HG02798 (cell line): ENCODE measurements around the gene FCRL3.
"Not testable (repeated sequence)": the region's sequence is repeated elsewhere in the genome, so short reads cannot be mapped to it uniquely, and the experiment has no call there.

Experiments
- ATAC-seq: cut with Tn5 transposase; IDR thresholded peaks from one replicate; pipeline ENCODE4 v1.9.1; 2021; ENCODE audit warnings: mild to moderate bottlenecking; ENCODE audit not compliant: unreplicated experiment, poor library complexity

FCRL3 gene, protein sequence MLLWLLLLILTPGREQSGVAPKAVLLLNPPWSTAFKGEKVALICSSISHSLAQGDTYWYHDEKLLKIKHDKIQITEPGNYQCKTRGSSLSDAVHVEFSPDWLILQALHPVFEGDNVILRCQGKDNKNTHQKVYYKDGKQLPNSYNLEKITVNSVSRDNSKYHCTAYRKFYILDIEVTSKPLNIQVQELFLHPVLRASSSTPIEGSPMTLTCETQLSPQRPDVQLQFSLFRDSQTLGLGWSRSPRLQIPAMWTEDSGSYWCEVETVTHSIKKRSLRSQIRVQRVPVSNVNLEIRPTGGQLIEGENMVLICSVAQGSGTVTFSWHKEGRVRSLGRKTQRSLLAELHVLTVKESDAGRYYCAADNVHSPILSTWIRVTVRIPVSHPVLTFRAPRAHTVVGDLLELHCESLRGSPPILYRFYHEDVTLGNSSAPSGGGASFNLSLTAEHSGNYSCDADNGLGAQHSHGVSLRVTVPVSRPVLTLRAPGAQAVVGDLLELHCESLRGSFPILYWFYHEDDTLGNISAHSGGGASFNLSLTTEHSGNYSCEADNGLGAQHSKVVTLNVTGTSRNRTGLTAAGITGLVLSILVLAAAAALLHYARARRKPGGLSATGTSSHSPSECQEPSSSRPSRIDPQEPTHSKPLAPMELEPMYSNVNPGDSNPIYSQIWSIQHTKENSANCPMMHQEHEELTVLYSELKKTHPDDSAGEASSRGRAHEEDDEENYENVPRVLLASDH

DNA sequence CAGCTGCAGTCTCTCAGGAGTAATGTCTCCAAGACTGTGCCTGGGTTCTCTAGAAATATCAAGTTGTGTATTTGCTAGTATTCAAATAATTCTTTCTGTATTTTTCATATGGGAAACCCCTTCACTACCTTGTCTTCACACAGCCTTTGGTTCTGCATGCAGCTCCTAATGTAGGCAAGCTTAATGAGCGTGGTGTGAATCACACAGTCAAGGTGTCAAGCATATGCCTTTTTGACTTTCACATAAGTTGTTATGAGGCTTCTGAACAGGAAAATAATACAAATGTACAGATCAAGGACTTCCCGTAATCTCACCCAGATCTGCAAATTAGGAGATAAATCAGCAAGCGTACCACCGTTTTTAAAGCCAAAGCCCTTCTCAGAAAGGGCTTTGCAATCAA is at the start of gene FCRL3:
Gene FCRL3 (minus strand): TSS at position 38 of the 400 bp plus-strand sequence. CDS start 280 bp downstream, outside the sequence.
- no peak for ATAC-seq

DNA sequence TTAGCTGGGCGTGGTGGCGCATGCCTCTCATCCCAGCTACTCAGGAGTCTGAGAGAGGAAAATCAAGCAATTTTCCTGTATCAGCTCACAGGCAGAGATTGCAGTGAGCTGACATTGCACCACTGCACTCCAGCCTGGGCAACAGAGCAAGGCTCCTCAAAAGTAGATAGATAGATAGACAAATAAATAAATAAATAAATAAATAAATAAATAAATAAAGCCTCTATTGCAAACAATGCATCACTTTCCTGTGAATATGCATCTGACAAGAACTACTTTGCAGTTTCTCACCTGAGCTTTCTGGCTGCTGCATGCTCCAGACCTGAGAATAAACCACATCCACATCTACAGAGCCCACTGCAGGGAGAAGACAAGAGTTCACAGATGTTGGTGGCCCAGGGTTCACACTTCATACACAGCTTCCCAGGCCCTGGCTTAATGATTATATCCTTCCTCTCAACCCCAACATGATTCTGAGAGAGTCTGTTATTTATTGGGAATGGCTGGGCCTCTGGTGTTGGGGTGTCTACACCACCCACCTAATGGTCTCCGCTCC is 47.8 kb upstream of the FCRL3 start:
- no peak for ATAC-seq

DNA sequence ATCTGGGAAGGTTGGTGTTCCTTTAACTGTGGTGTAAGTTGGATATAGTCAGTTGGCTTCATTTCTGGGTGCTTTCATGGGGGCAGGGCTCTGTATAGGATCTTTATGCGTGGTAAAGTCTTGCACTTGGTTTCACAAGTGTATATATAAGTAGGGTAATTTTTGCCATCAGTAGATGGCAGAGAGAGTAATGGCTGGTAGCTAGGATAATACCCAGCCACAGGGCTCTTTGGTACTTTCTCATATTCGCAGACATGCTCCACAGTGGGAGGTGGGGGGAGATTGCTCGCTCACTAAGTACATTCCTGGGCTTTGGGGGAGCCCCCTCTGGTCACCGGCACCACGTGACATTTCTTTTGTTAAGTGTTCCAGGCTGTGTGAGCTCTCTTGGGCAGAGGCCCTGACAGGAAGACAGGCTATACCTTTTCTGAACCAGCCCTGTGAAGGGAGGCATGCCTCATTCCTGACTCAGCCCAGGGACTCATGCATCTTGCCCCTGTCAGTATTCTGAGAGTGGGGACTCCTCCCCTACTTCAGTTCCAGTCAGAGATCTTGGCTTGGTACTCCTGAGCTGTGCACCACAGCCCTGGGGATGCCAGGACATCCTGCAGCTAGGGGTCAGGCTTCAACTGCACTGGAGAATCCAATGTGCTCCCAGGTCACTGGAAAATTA is 38.8 kb upstream of the FCRL3 start:
- no peak for ATAC-seq

DNA sequence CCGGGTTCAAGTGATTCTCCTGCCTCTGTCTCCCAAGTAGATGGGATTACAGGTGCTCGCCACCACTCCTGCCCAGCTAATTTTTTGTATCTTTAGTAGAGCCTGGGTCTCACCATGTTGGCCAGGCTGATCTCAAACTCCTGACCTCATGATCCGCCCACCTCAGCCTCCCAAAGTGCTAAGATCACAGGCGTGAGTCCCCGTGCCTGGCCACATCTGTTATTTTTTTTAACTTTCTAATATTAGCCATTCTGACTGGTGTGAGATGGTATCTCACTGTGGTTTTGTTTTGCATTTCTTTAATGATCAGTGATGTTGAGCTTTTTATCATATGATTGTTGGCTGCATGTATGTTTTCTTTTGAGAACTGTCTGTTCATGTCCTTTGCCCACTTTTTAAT is 35.4 kb upstream of the FCRL3 start:
- ATAC-seq = not testable (repeated sequence)

DNA sequence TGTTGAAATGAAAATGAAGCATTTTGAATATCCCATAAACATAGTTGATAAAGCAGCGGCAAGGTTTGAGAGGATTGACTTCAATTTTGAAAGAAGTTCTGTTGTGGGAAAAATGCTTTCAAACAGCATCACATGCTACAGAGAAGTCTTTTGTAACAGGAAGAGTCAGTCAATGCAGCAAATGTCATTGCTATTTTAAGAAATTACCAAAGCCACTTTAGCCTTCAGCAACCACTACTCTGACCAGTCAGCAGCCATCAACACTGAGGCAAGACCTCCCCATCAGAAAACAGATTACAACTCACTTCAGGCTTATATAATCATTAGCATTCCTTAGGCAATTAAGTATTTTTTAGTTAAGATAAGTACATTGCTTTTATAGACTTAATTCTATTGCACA is 33.8 kb upstream of the FCRL3 start:
- ATAC-seq = no peak

DNA sequence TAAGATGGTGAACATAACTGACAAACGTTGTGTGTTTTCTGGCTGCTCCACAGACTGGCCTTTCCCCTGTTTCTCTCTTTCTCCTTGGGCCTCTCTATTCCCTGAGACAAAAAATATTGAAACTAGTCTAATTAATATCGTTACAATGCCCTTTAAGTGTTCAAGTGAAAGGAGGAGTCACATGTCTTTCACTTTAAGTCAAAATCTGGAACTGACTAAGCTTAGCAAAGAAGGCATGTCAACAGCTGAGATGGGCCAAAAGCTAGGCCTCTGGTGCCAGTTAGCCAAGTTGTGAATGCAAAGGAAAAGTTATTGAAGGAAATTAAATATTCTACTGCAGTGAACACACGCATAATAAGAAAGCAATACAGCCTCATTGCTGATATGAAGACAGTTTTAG is 32.2 kb upstream of the FCRL3 start:
- ATAC-seq = peak; percentile 37

DNA sequence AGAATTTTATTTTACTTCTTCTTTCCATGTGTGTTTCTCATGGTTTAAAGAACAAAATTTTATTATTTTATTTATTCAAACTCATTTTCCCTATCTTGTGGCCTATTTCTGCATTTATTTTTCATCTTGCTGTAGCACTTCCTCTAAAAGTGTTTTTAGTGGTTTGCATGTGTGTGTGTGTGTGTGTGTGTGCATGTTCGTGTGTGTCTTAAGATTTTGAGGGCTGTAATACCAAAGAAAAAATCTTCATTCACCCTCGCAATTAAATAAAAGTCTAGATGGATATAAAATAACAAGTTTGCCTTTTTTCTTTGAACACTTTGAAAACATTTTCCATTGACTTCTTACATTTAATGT is 24.6 kb upstream of the FCRL3 start:
- ATAC-seq = no peak

DNA sequence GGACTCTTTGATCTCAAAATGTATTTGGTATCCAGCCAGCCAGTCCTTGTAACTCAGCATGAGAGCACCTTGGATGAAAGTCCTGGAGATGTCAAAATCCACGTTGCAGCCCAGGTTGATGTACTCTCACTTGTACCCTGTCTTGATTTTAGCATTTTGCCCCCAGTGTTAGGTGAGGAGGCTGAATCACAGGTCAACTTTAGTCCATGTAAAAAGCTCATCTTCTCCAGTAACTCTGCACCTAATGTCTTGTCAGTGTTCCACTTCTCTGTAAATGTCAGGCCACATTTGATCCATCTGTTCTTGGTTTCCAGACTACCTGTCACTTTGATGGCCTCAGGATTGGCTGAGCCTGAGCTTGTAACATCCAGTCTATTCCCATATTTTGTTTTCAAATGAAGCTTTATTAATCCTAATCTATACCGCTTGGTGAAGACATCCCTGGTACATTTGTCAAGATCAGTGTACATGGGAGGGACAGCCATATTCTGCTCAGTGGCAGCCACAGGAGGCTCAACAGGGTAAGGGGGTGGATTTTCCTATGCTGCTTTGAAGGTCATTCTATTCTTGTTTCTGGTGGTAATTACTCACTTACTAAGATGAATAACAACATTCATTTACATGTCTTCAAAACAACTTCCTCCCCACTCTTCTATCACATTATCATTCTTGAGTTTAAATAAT is 24.1 kb upstream of the FCRL3 start:
- ATAC-seq = no peak

DNA sequence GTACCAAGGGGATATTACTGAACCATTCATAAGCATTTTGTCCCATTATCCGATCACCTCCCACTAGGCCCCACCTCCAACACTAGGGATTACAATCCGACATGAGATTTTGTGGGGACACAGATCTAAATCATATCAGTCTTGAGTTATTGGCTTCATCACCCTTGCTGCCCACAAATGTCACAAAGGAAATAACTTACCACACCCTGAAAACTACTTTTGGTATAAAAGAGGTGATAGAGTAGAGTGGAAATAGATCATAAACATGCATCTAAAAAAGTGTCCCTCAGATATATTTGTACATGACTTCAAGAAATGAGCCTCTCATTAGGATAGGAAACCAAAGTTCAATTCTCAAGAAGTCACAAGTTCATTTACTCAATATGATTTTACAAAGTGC is 22.6 kb upstream of the FCRL3 start:
- no peak for ATAC-seq

DNA sequence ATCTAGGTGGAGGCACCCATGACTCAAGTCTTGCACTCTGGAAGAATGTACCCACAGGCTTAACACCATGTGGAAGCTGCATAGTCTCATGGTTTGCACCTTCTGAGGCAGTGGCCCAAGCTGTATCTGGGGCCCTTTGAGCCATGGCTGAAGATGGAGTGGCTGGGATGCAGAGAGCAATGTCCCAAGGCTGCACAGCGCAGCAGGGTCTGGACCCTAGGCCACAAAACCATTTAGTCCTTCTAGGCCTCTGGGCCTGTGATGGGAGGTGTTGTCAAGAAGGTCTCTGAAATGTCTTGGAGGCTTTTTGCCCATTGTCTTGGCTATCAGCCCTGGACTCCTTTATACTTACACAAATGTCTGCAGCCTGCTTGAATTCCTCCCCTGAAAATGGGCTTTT is 21.4 kb upstream of the FCRL3 start:
- no peak for ATAC-seq

DNA sequence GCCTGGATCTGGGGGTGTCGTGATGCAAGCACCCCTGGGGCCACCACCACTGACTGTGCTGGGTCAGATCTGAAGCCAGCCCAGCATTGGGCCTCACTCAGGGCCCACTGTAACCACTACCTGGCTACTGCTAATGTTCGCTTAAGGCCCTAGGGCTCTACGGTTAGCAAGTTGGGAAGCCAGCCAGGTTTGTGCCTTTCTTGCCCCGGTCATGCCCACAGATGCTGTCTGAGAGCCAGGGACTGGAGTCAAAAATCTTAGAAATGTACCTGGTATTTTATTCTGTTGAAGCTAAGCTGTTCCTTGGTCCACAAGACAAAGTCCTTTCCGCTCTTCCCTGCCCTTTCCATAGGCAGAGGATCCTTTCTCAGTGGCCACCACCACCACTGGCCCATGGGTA is 15.2 kb upstream of the FCRL3 start:
- ATAC-seq = no peak

DNA sequence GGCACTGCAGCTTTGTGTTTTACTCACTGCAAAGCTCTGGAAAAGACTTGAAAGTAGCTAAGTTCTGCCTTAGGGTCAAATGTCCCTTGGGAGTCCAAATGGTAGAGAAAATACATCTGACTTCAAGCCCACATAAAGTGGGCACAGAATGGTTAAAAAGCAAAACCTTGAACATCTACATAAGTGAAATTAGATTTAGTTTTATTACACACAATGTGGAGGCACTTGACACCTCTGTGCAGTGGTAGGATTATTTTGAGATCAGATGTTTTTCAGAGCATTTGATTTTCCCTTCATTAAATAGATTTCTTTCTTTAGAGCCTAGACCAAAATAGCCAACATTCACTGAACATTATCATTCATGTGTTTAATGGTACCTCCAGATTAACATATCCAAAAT is 11.2 kb upstream of the FCRL3 start:
- no peak for ATAC-seq

DNA sequence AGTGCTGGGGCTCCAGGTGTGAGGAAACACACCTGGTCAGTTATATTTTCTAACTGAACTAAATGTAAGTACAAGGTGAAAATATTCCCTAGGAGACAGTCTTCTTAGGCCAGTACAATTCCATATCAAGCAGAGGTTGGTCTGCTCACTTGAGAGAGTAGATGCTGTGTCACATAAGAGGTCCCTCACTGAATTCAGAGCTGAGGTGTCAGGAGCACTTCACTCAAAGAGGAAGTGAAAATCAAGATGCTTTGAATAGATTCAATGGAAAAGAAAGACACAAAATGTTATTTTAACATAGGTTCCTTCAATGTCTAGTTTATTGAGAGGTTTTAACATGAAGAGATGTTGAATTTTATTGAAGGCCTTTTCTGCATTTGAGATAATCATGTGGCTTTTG is 4.3 kb upstream of the FCRL3 start:
- peak; percentile 39 for ATAC-seq

DNA sequence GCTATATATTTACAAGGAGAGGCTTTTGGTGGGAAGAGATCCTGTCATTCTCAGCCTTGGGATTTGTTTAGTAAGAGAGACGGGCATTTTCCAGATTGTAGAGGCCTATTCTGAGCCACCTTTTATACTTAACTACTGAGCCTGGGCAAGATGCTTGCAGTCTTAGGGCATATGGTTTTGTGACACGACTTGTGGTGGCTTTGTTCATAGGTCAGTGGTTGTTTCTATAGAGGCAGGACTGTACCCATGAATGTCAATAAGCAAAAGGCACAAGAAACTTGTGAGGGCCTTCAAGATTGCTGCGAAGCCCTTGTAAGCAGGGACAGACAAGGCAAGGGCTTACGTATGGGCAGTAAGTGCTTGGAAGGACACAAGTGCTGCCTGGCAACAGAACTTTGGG is 3.4 kb upstream of the FCRL3 start:
- no peak for ATAC-seq

DNA sequence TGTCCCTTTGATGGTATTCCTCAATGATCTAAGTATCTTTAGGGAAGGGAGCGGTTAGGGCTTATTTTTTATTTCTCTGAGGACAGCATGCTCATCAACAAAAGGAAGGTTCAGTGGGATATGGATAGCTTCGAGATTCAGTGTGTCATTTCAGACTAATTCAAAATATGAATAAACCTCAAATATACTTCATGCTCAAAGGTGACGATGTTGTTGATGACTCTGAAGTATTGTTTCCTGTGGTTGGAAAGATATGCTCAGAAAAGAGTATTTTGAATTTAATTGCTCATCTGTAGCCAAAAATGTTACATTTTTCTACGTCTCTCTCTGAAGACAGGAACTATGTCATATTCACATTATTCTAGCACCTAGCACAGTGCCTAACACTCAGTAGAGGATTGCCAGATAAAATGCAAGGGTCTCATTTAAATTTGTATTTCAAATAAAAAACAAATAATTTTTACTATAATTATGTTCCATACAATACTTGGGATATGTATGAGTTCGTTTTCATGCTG is 1.8 kb upstream of the FCRL3 start:
- no peak for ATAC-seq

DNA sequence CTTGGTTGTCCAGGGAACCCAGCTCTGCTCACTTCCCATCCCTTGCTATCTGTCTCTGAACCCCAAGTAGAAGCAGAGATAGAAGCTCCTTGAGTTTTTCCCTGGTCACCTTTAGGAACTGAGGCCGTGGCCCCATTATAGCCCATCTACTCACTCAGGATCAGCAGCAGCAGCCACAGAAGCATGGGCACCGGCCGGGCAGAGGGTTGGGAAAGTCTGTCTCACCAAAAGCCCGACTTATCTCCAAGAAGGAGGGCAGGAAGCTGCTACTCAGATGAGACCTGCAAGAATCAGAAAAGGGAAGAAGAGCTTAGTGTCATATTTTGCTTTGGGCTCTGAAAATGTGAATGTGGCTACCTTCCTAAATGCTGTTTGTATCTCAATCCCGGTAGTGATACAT is 264 bp downstream of the FCRL3 start:
- no peak for ATAC-seq

DNA sequence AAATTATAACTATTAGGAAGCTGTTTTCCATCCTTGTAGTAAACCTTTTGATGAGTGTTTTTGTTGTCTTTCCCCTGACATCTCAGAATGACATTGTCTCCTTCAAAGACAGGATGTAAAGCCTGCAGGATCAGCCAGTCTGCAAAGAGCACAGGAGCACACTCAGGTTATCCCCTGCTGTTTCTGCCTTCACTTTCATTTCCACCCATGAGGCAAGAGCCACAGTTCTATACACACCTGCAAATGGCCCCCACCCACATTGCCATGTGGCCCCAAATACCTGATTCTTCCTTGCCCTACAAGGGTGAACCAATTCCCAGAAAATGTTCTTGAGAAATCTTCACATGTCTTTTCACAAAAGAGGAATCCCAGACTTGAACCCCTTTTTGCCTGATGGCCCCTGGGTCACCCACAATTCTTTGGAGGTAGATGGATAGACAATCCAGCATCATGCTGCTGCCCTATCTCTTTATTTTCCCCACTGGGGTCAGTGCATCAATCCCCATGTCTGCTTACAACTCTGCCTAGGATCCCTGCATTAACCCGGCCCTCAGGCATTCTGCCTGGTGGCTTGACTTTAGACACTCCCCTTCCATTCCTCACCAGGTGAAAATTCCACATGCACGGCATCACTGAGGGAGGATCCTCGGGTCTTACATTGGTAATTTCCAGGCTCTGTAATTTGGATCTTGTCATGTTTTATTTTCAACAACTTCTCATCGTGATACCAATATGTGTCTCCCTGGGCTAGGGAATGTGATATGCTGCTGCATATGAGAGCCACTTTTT is 2.6 kb downstream of the FCRL3 start:
- no peak for ATAC-seq

DNA sequence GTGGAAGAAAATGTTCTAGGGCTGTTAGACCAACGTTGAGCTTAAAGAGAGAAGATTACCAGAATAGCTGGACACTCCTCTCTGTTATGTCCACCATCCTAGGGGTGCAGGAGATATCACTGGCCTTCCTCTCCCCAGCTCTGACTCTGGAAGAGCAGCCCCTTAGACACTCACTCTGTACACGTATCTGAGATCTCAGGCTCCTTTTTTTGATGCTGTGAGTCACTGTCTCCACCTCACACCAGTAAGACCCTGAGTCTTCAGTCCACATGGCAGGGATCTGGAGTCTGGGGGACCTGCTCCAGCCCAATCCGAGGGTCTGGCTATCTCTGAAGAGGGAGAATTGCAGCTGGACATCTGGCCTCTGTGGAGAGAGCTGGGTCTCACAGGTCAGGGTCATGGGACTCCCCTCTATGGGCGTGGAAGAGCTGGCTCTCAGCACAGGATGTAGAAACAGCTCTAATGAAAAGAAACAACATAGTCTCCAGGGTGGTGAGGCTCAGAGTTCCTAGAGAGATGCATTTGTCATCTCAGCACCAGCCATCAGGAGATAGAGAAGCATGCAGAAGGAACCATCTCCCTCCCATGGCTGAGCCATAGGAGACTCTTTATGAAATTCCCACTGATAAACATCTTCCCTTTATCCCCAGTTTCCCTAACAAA is 3.5 kb downstream of the FCRL3 start:
- no peak for ATAC-seq

DNA sequence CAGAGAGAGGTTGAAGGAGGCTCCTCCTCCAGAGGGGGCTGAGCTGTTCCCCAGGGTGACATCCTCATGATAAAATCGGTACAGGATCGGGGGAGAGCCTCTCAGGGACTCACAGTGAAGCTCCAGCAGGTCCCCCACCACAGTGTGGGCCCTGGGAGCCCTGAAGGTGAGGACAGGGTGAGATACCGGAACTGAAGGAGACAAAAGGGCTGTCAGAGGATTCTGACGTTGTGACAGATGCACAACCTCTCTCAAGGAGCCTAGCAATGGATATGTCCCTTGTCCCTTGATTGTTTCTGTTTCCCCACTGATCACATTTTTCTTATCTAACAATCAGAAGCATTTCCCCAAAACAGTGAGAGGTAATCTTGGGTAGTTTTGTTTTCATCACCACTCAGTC is 5.2 kb downstream of the FCRL3 start:
- ATAC-seq = no peak
